HepG2 (cell line): ENCODE results near the gene LYZL1.

Experiments
- ATF2 ChIP-seq: sonication (generic); formaldehyde crosslinking; IDR thresholded peaks from 2 replicates; pipeline ENCODE4 v1.4.0; 2020; ENCODE audit warnings: missing genetic modification reagents
- ISL2 ChIP-seq: sonication (generic); formaldehyde crosslinking; IDR thresholded peaks from 2 replicates; pipeline ENCODE4 v1.5.0; 2020; ENCODE audit warnings: missing genetic modification reagents
- KDM2A ChIP-seq: sonication (generic); formaldehyde crosslinking; IDR thresholded peaks from 2 replicates; pipeline ENCODE4 v1.4.0; 2020; ENCODE audit warnings: low read depth, missing genetic modification reagents, borderline replicate concordance
- KLF16 ChIP-seq, 2 experiments: sonication (generic) in 1 of 2; formaldehyde crosslinking in 1 of 2; IDR thresholded peaks; 2 replicates each; pipeline versions ENCODE4 v1.6.1 to v1.8.0; 2016 to 2023; ENCODE audit warnings: missing genetic modification reagents in 2 of 2, missing compliant biosample characterization in 1 of 2
- POLR2A ChIP-seq, 2 experiments: IDR thresholded peaks; 2 replicates each; pipeline ENCODE4 v1.6.1; 2011; ENCODE audit warnings: low read depth in 2 of 2, low read length in 2 of 2, mild to moderate bottlenecking in 1 of 2, moderate library complexity in 1 of 2; ENCODE audit not compliant: insufficient read depth in 1 of 2
- ZBTB40 ChIP-seq, 2 experiments: fragments of 450-650 bp in 1 of 2; sonication (generic) in 1 of 2; formaldehyde crosslinking in 1 of 2; IDR thresholded peaks; 2 replicates each; pipeline versions ENCODE4 v1.6.1 to v1.8.0; 2016 to 2022; ENCODE audit warnings: antibody characterized with exemption in 1 of 2, mild to moderate bottlenecking in 1 of 2, missing genetic modification reagents in 1 of 2
- ZFX ChIP-seq: sonication (generic); formaldehyde crosslinking; IDR thresholded peaks from 2 replicates; pipeline ENCODE4 v1.4.0; 2020; ENCODE audit warnings: mild to moderate bottlenecking, low read depth, missing genetic modification reagents, moderate library complexity
- ZNF274 ChIP-seq: sonication (generic); formaldehyde crosslinking; IDR thresholded peaks from 2 replicates; pipeline ENCODE4 v1.5.1; 2020; ENCODE audit warnings: mild to moderate bottlenecking, missing genetic modification reagents
- ZNF878 ChIP-seq: sonication (generic); formaldehyde crosslinking; IDR thresholded peaks from 2 replicates; pipeline ENCODE4 v1.8.1; 2023; ENCODE audit warnings: mild to moderate bottlenecking, missing genetic modification reagents, moderate library complexity
- ZSCAN5A ChIP-seq: sonication (generic); formaldehyde crosslinking; IDR thresholded peaks from 2 replicates; pipeline ENCODE4 v1.8.0; 2022; ENCODE audit warnings: mild to moderate bottlenecking, missing genetic modification reagents, borderline replicate concordance

GRCh38 chr10:29257784-29258135 lies 31.1 kb upstream of the LYZL1 start:
- TF ChIP-seq ZNF878 (CRISPR knock-in tag) (no peak), KDM2A (CRISPR knock-in tag) (no peak), ZBTB40 (IDR thresholded peaks at IDR 0.05) (no peak), ZBTB40 (CRISPR knock-in tag; IDR thresholded peaks at IDR 0.05) (no peak), ISL2 (no peak), ZSCAN5A (CRISPR knock-in tag) (no peak), ATF2 (CRISPR knock-in tag) (no peak), ZNF274 (CRISPR knock-in tag) (no peak), POLR2A (IDR thresholded peaks at IDR 0.05; ENCODE audit: insufficient read depth in 1 of 2, low read depth in 2 of 2, low read length in 2 of 2) (no peak), KLF16 (CRISPR knock-in tag; IDR thresholded peaks at IDR 0.05) (no peak), ZFX (CRISPR knock-in tag) (no peak)
